Activated CD8-positive, alpha-beta T cell treated with anti-CD3 and anti-CD28 coated beads for 36 hours (primary cell): Measurements from ENCODE around the gene EIF2B2. TPM values are rescaled to one million over a fixed set of nuclear protein-coding genes. Genes with fewer than 3 reads are reported as not detected.

ENCODE experiments used
- ATAC-seq: fragments of 200-7000 bp; cut with Tn5 transposase; one replicate; pipeline ENCODE4 v1.10.0; 2021; ENCODE audit warnings: mild to moderate bottlenecking, moderate library complexity
- CTCF ChIA-PET: fragments of 350-600 bp; sonication (Branson Sonifier 250); formaldehyde crosslinking; loops from one replicate; lab custom pipeline; 2021; ENCODE audit warnings: antibody characterized with exemption; lab: Charles Lee
- POLR2A ChIA-PET: fragments of 350-600 bp; sonication (Branson Sonifier 250); formaldehyde crosslinking; loops from one replicate; lab custom pipeline; 2021; ENCODE audit warnings: antibody characterized with exemption; lab: Charles Lee
- DNase-seq: peaks from one replicate; pipeline ENCODE4 v3.0.0-alpha.2; 2020
- H3K27ac Mint-ChIP-seq: one replicate; pipeline ENCODE4 v1.8.0; 2021; ENCODE audit warnings: mild to moderate bottlenecking, mixed read lengths
- H3K27me3 Mint-ChIP-seq: one replicate; pipeline ENCODE4 v1.8.0; 2021; ENCODE audit warnings: mixed read lengths
- H3K36me3 Mint-ChIP-seq: one replicate; pipeline ENCODE4 v1.8.0; 2021; ENCODE audit warnings: low read depth, mixed read lengths
- H3K4me1 Mint-ChIP-seq: one replicate; pipeline ENCODE4 v1.8.0; 2021; ENCODE audit warnings: low read depth, mixed read lengths
- H3K4me3 Mint-ChIP-seq: one replicate; pipeline ENCODE4 v1.8.0; 2021; ENCODE audit warnings: mild to moderate bottlenecking, moderate library complexity, mixed read lengths
- H3K9me3 Mint-ChIP-seq: one replicate; pipeline ENCODE4 v1.8.0; 2021; ENCODE audit warnings: mixed read lengths
- CTCF ChIP-seq: fragments of 200-600 bp; IDR thresholded peaks from one replicate; pipeline ENCODE4 v1.8.0; 2022; ENCODE audit warnings: antibody characterized with exemption, mild to moderate bottlenecking
- intact Hi-C: fragments of 100-400 bp; cut with micrococcal nuclease; formaldehyde crosslinking; loops from one replicate; pipeline ENCODE4 v1.10.0; 2022
- total RNA-seq, 2 experiments: library from RNA; stranded (reverse); gene quantifications; one replicate each; pipeline ENCODE4 v1.2.3, GENCODE V29; 2021

EIF2B2 gene
- total RNA-seq, 2 experiments from 2014 or later, result 50.5 to 51.9 TPM

- TF ChIP-seq CTCF, result no peak
- Mint-ChIP-seq H3K4me1 (no peaks in the 10 kb centered on the region), H3K36me3 (no peaks in the 10 kb centered on the region), H3K4me3 (peak within 1 kb of the TSS; percentile 46), H3K27ac (no peak within 1 kb of the TSS), H3K9me3 (no peaks in the 10 kb centered on the region), H3K27me3 (peaks cover 10% of the 10 kb centered on the region)
- intact Hi-C loops, result no loop called here
- DNase-seq, result peak; percentile 23
- ChIA-PET CTCF (interaction anchor here (0.7 to 1.8 kb wide), 4 partner anchors 8 to 133 kb away, joined by 3 to 4 read pairs (median 4); no protein-coding TSS in a partner anchor), POLR2A (no interaction called here)
- peak; percentile 74 for ATAC-seq
Measured at GRCh38 chr14:74955229-74956026, 47.3 kb upstream of the EIF2B2 start, which contains the start of gene PGF. TSS of gene PGF (minus strand) at chr14:74955597. CDS start at chr14:74955242, 355 bp downstream.

GRCh38 chr14:74956027-74956279 lies 46.8 kb upstream of the EIF2B2 start:
- Mint-ChIP-seq H3K36me3 (no peaks in the 10 kb centered on the region), H3K27ac (no peak overlapping the region), H3K4me3 (peak overlapping the region; percentile 36), H3K4me1 (no peaks in the 10 kb centered on the region), H3K9me3 (no peaks in the 10 kb centered on the region), H3K27me3 (peaks cover 10% of the 10 kb centered on the region)
- no peak for DNase-seq
- intact Hi-C loops, result no loop called here
- POLR2A ChIA-PET, result no interaction called here
- no peak for TF ChIP-seq CTCF
- ATAC-seq, result no peak
- CTCF ChIA-PET, result interaction anchor here (1.4 to 1.6 kb wide), 2 partner anchors 9 to 132 kb away, joined by 4 read pairs; no protein-coding TSS in a partner anchor

GRCh38 chr14:74956280-74957072 lies 46.2 kb upstream of the EIF2B2 start:
- H3K27ac Mint-ChIP-seq, result no peak overlapping the region

GRCh38 chr14:74959596-74960180 lies 43.0 kb upstream of the EIF2B2 start:
- peaks cover 6% of the 10 kb centered on the region for H3K4me1 Mint-ChIP-seq
- no peak overlapping the region for H3K4me3 Mint-ChIP-seq
- ATAC-seq, result no peak
- no peak overlapping the region for H3K27ac Mint-ChIP-seq
- no peak for TF ChIP-seq CTCF
- ChIA-PET CTCF (interaction anchor here (5.2 kb wide), 1 partner anchor 14 kb away, joined by 19 read pairs; no protein-coding TSS in a partner anchor), POLR2A (no interaction called here)
- H3K36me3 Mint-ChIP-seq, result no peaks in the 10 kb centered on the region
- peaks cover 9% of the 10 kb centered on the region for H3K27me3 Mint-ChIP-seq
- no peaks in the 10 kb centered on the region for H3K9me3 Mint-ChIP-seq
- no peak for DNase-seq
- intact Hi-C loops, result no loop called here

More at GRCh38 chr14:74956280-74957072, 46.2 kb upstream of the EIF2B2 start:
- no peak for DNase-seq
- ATAC-seq, result no peak
- Mint-ChIP-seq H3K27me3 (peaks cover 10% of the 10 kb centered on the region), H3K4me1 (no peaks in the 10 kb centered on the region), H3K9me3 (no peaks in the 10 kb centered on the region), H3K36me3 (no peaks in the 10 kb centered on the region), H3K4me3 (peak overlapping the region; percentile 36)
- intact Hi-C loops, result no loop called here
- ChIA-PET CTCF (interaction anchor here (0.8 to 1.6 kb wide), 3 partner anchors 9 to 132 kb away, joined by 4 to 6 read pairs (median 4); no protein-coding TSS in a partner anchor), POLR2A (no interaction called here)
- no peak for TF ChIP-seq CTCF
